Activated CD8-positive, alpha-beta memory T cell treated with anti-CD3 and anti-CD28 coated beads, Interleukin-2, amount 10 ng/mL, durations not matched to agents 7 days and 5 days (primary cell): ENCODE results near the gene KCNRG. TPM values are rescaled to one million over a fixed set of nuclear protein-coding genes. Genes with fewer than 3 reads are reported as not detected.
A peak's percentile ranks its signal among the peaks of the same experiment; 100 is the strongest.

ENCODE experiments used
- ATAC-seq: fragments of 150-1000 bp; cut with Tn5 transposase; one replicate; pipeline ENCODE4 v1.10.0; 2021; ENCODE audit warnings: moderate library complexity
- CTCF ChIA-PET: fragments of 350-600 bp; sonication (Branson Sonifier 250); formaldehyde crosslinking; loops from one replicate; lab custom pipeline; 2021; ENCODE audit warnings: antibody characterized with exemption; lab: Charles Lee
- DNase-seq: peaks from one replicate; pipeline ENCODE4 v3.0.0-alpha.2; 2020
- H3K27ac Mint-ChIP-seq: one replicate; pipeline ENCODE4 v1.8.0; 2021; ENCODE audit warnings: mild to moderate bottlenecking, mixed read lengths
- H3K27me3 Mint-ChIP-seq: one replicate; pipeline ENCODE4 v1.8.0; 2021; ENCODE audit warnings: mixed read lengths
- H3K36me3 Mint-ChIP-seq: one replicate; pipeline ENCODE4 v1.8.0; 2021; ENCODE audit warnings: mild to moderate bottlenecking, mixed read lengths
- H3K4me1 Mint-ChIP-seq: one replicate; pipeline ENCODE4 v1.8.0; 2021; ENCODE audit warnings: mixed read lengths
- H3K4me3 Mint-ChIP-seq: one replicate; pipeline ENCODE4 v1.8.0; 2021; ENCODE audit warnings: mild to moderate bottlenecking, moderate library complexity, mixed read lengths
- H3K9me3 Mint-ChIP-seq: one replicate; pipeline ENCODE4 v1.8.0; 2022; ENCODE audit warnings: low read depth, mixed read lengths
- microRNA-seq: library from miRNA; unstranded; fragments of <30 nt; microRNA quantifications from one replicate; pipeline ENCODE4 v1.2.0, GENCODE V29; 2022
- total RNA-seq, 2 experiments: library from RNA; stranded (reverse); gene quantifications; one replicate each; pipeline ENCODE4 v1.2.3, GENCODE V29; 2021

The KCNRG gene
- total RNA-seq, 2 experiments from 2014 or later, result 0.21 TPM; not detected in 1

GRCh38 chr13:50069261-50069660, 54.0 kb downstream of the KCNRG start:
- CTCF ChIA-PET, result interaction anchor here (1.2 to 1.9 kb wide), 2 partner anchors 12 to 72 kb away, joined by 3 to 9 read pairs; no protein-coding TSS in a partner anchor

GRCh38 chr13:50070186-50070585, 54.9 kb downstream of the KCNRG start:
- CTCF ChIA-PET, result interaction anchor here (0.7 to 1.9 kb wide), 5 partner anchors 11 to 654 kb away, joined by 3 to 9 read pairs (median 3); no protein-coding TSS in a partner anchor
- Mint-ChIP-seq H3K27me3 (no peaks in the 10 kb centered on the region), H3K4me1 (peaks cover 26% of the 10 kb centered on the region), H3K36me3 (peaks cover 56% of the 10 kb centered on the region), H3K4me3 (no peak overlapping the region), H3K9me3 (no peaks in the 10 kb centered on the region), H3K27ac (no peak overlapping the region)
- DNase-seq, result no peak
- ATAC-seq, result no peak

More at GRCh38 chr13:50069261-50069660, 54.0 kb downstream of the KCNRG start:
- Mint-ChIP-seq H3K4me1 (peaks cover 22% of the 10 kb centered on the region), H3K27me3 (no peaks in the 10 kb centered on the region), H3K9me3 (no peaks in the 10 kb centered on the region), H3K4me3 (no peak overlapping the region), H3K27ac (no peak overlapping the region), H3K36me3 (peaks cover 56% of the 10 kb centered on the region)
- ATAC-seq (no peak), DNase-seq (no peak)

Small RNA genes lying within 50 kb of the gene (microRNA-seq; reads per million reads assigned to microRNA genes)
- gene MIR15A (9,095 reads per million, percentile 95 among the genes with 10 or more reads in this experiment), gene MIR16-1 (2,193 reads per million, percentile 88 among the genes with 10 or more reads in this experiment), gene MIR3613 (134 reads per million, percentile 68 among the genes with 10 or more reads in this experiment)

Other genes with a start within 250 kb of the KCNRG start
- gene KPNA3, start 222.8 kb upstream of the KCNRG start, total RNA-seq, result 10 to 100 TPM; 35.3 to 47.9 TPM
- 1 to 10 TPM; 3.3 to 6.0 TPM for gene SPRYD7, start 79.1 kb upstream of the KCNRG start, total RNA-seq
- 10 to 100 TPM; 10.3 to 11.8 TPM for gene TRIM13, start 18.4 kb upstream of the KCNRG start, total RNA-seq